DND-41 (cell line): ENCODE measurements around the gene LMO1.

ENCODE experiments used
- EZH2 ChIP-seq: IDR thresholded peaks from 3 replicates; pipeline ENCODE4 v1.6.1; 2012; ENCODE audit warnings: borderline replicate concordance, low read depth, mild to moderate bottlenecking, moderate library complexity, low read length, inconsistent platforms; ENCODE audit not compliant: severe bottlenecking
- TF ChIP-seq, protein P1 (sequence below): IDR thresholded peaks from 2 replicates; pipeline ENCODE4 v1.5.1; 2012; ENCODE audit warnings: borderline replicate concordance, low read length, moderate library complexity, mild to moderate bottlenecking; ENCODE audit not compliant: poor library complexity, severe bottlenecking; ENCODE audit errors: extremely low read depth

DNA sequence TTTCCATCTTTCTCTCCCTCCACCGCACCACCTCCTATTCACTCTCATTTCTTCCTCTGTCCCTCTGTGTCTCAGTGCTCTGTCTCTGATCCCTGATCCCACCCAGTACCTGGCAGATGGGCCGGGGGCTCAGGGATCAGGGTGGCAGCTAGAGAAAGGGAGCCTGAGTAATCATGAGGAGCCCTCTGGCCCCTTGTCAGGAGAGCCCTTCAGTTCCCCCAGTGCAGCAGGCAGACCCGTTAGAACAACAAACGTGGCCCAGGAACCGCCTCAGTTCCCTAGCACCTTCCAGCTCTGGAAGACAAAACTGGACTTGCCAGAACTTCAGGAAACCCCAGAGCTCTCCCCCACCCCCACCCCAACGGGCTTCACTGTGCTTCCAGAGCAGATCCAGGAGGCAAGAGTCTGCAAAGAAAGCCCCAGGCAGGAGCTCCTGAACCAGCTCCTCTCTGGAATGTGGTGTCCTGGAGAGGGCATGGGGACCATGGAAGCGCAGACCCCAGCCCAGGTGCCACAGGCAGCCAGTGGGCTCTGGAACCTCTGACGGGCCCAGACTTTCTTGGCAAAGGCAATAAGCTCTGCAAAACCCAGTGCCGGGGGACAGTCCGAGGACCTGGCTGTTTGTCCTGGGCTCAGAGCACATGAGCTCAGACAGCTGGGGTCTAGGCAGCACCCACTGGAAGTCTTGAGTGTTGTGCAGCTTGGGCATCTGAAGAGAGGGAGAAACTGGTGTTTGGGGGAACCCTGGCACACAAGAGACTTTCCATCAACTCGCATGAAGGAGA is 43.2 kb downstream of the LMO1 start:
- TF ChIP-seq, protein P1, sequence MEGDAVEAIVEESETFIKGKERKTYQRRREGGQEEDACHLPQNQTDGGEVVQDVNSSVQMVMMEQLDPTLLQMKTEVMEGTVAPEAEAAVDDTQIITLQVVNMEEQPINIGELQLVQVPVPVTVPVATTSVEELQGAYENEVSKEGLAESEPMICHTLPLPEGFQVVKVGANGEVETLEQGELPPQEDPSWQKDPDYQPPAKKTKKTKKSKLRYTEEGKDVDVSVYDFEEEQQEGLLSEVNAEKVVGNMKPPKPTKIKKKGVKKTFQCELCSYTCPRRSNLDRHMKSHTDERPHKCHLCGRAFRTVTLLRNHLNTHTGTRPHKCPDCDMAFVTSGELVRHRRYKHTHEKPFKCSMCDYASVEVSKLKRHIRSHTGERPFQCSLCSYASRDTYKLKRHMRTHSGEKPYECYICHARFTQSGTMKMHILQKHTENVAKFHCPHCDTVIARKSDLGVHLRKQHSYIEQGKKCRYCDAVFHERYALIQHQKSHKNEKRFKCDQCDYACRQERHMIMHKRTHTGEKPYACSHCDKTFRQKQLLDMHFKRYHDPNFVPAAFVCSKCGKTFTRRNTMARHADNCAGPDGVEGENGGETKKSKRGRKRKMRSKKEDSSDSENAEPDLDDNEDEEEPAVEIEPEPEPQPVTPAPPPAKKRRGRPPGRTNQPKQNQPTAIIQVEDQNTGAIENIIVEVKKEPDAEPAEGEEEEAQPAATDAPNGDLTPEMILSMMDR = no peak
- TF ChIP-seq EZH2 = no peak
